Measurements from ENCODE around the gene RAD51B.
"Not testable (repeated sequence)": the region's sequence is repeated elsewhere in the genome, so short reads cannot be mapped to it uniquely, and the experiment has no call there.

RAD51B gene

GRCh38 chr14:67950386-67950785 lies 130.8 kb downstream of the RAD51B start:
- DNase-seq (ENCODE audit: low read depth): no peak

- no peak for DNase-seq (ENCODE audit: low read depth)
These were observed 132.1 kb downstream of the RAD51B start for GRCh38 chr14:67951529-67952135.

- DNase-seq (ENCODE audit: low read depth): no peak
These were observed 132.8 kb downstream of the RAD51B start for GRCh38 chr14:67952381-67952780.

GRCh38 chr14:67952786-67953185 lies 133.2 kb downstream of the RAD51B start:
- DNase-seq (ENCODE audit: low read depth): no peak

GRCh38 chr14:67955261-67955660 lies 135.7 kb downstream of the RAD51B start:
- DNase-seq (ENCODE audit: low read depth): no peak

- DNase-seq (ENCODE audit: low read depth): no peak
These were observed 138.4 kb downstream of the RAD51B start for GRCh38 chr14:67957946-67958345.

- DNase-seq (ENCODE audit: low read depth): no peak
These were observed 142.1 kb downstream of the RAD51B start for GRCh38 chr14:67961676-67962075.

GRCh38 chr14:67962215-67962644 lies 142.7 kb downstream of the RAD51B start:
- no peak for DNase-seq (ENCODE audit: low read depth)

- no peak for DNase-seq (ENCODE audit: low read depth)
These were observed 144.0 kb downstream of the RAD51B start for GRCh38 chr14:67963545-67963944.

- DNase-seq (ENCODE audit: low read depth): no peak
These were observed 144.6 kb downstream of the RAD51B start for GRCh38 chr14:67963960-67964812.

GRCh38 chr14:67965696-67966095 lies 146.1 kb downstream of the RAD51B start:
- no peak for DNase-seq (ENCODE audit: low read depth)

- DNase-seq (ENCODE audit: low read depth): no peak
These were observed 147.6 kb downstream of the RAD51B start for GRCh38 chr14:67967206-67967605.

GRCh38 chr14:67967970-67968369 lies 148.4 kb downstream of the RAD51B start:
- not testable (repeated sequence) for DNase-seq (ENCODE audit: low read depth)

- no peak for DNase-seq (ENCODE audit: low read depth)
These were observed 151.3 kb downstream of the RAD51B start for GRCh38 chr14:67970923-67971322.

- DNase-seq (ENCODE audit: low read depth): no peak
These were observed 152.3 kb downstream of the RAD51B start for GRCh38 chr14:67971627-67972625.

- no peak for DNase-seq (ENCODE audit: low read depth)
These were observed 153.9 kb downstream of the RAD51B start for GRCh38 chr14:67973436-67973835.

GRCh38 chr14:67975470-67975869 lies 155.9 kb downstream of the RAD51B start:
- DNase-seq (ENCODE audit: low read depth): no peak

- no peak for DNase-seq (ENCODE audit: low read depth)
These were observed 158.0 kb downstream of the RAD51B start for GRCh38 chr14:67977434-67978034.

GRCh38 chr14:67978749-67979148 lies 159.2 kb downstream of the RAD51B start:
- no peak for DNase-seq (ENCODE audit: low read depth)

GRCh38 chr14:67982711-67983608 lies 163.4 kb downstream of the RAD51B start:
- no peak for DNase-seq (ENCODE audit: low read depth)

GRCh38 chr14:67984274-67984673 lies 164.7 kb downstream of the RAD51B start:
- DNase-seq (ENCODE audit: low read depth): no peak
